GM19395 (cell line): ENCODE results near the gene PREX1.

ENCODE experiments used
- ATAC-seq: cut with Tn5 transposase; IDR thresholded peaks from one replicate; pipeline ENCODE4 v1.9.1; 2021; ENCODE audit warnings: mild to moderate bottlenecking, moderate library complexity; ENCODE audit not compliant: unreplicated experiment

PREX1 gene

DNA sequence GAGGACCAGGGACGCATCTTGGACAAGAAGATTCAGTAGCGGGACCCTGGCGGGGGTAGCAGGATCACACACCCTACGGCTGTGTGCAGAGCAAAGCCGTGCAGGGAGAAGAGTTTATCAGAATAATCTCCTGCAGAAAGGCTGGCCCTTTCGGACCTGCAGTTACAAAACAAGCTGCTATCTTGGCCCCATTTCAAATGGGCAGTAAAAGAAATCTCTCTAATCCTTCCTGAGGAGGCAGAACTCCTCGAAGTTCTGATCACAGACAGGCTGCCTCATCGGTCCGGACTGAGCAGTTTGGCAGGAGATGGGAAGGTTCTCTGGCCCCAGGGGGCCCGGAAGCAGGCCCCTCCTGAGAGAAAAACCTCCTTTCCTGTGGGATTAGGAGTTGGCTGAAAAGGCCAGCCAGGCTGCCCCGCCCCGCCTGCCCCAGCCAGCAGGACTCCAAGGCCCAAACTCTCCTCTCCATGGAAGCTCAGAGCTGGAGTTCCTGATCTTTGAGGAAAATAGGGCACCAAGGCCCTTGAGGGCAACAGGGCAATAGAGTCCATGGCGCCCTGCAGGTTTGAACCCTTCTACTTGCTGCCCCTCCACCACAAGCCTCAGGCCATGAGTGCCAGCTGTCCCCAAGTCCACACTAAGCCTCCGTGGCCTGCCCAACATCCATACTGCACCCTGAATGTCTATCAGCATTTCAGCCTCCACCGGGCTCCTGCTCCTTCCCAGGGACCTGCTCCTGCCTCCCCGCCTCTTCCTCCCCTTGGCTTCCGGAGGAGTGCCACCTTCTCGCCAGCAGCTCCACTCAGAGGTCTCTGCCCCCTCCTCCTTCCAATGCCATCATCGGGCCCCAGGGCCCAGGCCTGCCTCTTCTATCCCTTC lies 141.3 kb downstream of the PREX1 start:
- no peak for ATAC-seq

DNA sequence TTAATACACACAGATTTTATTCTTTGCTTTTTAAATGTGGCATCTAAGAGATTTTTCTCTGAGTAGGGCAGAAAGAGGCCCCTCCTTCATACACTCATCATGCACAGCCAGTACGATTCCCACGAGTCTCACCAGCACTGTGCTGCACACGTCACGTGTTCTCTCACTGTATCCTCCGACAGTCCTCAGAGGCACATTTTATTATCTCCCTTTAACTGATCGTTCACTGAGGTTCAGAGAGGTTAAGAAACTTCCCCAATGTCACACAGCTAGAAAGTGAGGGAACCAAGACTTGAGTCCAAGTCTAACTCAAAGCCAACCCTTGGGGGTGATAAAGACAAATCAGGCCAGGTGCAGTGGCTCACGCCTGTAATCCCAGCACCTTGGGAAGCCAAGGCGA lies 142.5 kb downstream of the PREX1 start:
- no peak for ATAC-seq

DNA sequence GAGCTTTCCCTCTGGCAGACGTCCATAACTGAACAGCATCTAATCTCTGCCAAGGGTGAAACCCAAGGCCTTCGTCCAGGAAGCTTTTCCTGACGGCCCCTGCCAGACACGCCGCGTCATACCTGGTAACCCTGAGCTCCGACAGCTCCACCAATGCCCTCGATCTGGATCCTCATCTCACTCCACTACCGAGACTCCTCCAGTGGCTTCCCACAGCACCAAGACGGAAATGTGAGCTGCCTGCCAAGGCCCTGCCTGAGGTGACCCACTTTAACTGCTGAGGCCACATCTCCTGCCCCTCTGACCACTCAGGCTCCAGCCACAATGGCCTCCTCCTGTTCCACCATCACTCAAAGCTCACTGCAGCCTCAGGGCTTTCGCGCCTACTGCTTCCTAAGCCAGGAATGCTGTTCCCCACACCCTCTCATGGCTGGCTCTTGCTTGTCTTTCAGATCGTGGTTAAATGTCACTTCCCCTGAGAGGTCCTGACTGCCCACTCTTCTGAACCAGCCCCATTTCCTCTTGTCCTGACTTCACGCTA lies 143.2 kb downstream of the PREX1 start:
- no peak for ATAC-seq

DNA sequence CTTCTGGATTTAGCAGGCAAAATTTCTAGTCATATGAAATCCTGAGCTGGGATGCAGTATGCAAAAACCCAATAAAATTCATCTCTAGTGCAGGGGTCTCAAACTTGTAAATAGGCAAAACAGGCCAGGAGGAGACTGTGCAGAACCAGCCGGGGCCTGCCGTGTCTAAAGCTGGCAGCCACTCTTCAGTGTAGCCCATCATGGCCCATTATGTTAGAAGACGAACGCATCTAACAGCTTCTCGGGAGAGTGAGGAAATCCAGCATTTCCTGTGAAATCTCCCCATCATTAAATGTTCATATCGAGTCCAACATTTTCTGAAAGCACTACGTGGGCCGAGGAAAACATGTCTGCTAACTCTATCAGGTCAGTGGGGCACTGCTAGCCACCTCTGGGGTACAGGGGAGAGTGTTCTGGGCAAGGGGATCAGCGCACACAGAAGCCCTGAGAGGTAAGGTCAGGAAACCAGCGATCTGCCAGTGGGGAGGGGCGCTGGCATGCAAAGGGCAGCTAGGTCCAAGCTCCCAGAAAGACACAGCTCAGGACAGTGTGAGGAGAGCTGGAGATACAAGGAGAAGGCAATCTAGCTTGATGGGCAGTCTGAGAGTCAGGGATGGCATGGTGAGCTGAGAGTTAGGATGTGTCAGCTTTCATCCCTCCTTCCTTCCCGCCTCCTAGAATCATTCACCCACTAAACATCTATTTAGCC lies 144.2 kb downstream of the PREX1 start:
- ATAC-seq = no peak

DNA sequence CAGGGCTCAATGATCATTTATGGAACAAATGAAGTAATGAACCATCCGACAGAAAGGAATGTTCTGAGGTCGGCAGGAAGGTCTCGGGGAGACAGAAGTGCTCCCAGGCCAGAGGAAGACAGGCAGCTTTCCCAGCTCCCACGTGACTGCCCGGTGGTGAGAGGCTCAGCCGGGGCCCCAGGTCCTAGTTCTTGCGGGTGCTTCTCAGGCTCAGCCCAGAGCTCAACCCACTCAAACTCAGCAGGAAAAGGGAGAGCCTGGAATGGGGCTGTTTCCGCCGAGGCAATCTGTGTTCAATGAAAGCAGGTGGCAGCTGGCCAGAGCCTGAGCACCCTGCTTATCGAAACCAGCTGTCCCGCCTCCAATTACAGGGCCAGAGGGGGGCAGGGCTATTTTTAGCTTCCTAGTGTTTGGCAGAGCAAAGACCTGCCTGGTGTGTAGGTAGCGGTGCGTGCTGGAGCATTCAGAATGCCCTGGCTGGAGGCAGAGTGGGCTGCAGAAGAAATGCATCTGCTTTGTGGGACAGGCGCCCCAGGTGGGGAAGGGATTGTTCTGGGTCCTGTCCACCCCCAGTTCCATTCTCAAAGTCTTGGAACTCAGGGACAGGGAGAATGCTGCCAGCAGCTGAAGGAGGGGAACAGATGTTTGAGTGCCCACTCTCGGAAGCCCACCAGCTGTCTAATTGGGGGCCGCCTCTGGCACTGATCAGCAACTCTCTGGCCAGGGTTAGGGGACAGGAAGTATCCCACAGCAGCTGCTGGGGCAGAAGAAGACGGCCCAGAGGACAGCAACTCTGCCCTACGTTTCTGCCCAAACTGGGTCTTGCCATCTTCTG lies 145.1 kb downstream of the PREX1 start:
- ATAC-seq = no peak

DNA sequence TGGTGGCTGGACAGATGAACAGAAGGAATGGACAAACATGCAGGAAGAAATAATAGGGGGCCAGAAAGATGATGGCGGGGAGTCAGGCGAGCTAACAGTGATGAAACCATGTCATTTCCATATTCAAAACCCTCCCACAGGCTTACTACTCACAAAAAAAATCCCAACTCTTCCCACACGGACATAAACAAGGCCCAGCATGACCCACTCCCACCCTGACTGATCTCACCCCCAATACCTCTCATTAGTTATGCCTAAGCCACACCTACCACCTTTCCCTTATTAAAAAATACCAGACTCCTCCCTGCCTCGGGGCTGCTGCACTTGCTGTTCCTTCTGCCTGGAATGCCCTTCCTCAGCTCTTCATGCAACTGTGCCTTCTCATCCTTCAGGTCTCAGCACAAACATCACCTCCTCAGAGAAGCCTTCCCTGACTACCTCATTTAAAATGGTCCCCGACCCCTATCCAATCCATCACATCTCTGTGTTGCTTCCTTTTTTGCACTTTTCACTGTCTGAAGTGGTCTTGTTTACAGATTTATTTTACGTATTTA lies 145.8 kb downstream of the PREX1 start:
- ATAC-seq = no peak

DNA sequence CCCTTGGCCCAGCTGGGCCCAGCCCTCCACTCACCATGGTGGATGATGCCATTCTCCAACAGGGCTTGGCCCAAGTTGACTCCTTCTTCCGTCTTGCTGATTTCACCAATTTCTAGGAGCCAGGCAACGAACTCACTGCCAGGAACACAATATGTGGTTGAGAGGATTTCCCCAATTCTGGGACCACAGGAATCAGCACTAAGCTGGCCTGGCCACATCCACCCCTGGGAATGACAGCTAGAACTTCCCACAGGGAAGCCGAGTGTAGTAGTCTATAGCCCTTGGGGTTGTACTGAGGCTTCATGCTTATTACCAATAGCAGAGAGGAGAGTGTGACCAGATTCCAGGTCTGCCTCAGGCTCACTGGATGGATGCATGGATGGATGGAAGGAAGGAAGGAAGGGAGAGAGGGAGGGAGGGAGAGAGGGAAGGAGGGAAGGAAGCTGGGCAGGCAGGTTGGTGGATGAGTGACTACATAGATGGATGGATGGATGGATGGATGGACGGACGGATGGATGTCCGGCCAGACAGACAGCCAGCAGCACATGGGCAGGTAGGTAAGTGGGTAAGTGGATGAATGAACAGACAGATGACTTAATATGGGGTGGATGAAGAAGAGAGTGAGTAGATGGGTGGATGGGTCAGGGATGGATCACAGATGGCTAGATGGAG lies 146.5 kb downstream of the PREX1 start:
- ATAC-seq = no peak

DNA sequence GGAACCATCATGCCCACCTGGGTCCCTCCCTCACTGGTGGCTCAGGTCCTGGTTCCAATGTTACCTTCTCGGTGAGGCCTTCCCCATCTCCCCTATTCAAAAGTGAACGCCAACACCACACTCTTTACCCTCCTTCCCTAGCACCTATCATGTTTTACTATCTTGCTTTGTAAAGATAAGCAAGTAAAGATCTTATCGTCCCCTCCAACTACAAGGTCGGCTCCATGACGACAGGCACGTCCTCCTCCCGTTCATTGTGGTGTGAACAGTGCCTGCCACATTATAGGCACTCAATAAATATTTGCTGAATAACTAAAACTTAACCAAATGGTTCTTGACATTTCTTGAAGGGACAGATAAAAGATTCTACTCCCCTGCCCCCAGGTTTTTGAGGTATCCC lies 147.1 kb downstream of the PREX1 start:
- no peak for ATAC-seq

DNA sequence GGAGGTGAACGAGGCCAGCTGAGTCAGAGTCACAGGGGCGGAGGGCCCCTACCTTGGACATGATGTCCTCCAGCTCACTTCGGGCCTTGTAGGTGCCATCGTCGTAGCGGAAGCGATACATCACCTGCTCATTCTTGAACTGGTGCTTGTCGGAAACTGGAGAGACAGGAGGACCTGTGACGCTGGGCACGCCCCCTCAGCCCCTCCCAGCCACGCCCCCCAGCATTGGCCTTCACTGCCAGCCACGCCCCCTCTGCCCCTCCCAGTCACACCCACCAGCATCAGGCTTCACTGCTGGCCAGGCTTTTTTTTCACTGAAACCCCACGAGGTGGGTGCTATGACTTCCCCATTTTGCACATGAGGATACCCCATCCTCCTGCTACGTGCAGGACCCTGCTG lies 148.2 kb downstream of the PREX1 start:
- no peak for ATAC-seq

DNA sequence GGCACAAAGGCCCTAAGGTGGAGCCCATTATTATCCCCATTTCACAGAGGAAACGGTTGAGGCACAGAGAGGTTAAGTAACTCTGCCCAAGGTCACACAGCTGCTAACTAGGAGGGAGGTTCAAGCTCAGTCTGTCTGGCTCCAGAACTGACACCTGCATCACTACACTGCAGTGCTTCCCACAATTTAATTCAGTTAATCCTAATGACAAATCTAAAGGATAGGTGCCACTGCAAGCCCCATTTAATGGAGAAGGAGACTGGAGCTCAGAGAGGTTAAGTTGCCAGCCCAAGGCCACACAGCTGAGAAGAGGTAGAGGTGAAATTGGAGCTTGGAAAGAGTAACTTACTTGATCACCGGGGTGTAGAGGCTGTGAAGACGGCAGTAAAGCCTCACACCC lies 148.8 kb downstream of the PREX1 start:
- no peak for ATAC-seq

DNA sequence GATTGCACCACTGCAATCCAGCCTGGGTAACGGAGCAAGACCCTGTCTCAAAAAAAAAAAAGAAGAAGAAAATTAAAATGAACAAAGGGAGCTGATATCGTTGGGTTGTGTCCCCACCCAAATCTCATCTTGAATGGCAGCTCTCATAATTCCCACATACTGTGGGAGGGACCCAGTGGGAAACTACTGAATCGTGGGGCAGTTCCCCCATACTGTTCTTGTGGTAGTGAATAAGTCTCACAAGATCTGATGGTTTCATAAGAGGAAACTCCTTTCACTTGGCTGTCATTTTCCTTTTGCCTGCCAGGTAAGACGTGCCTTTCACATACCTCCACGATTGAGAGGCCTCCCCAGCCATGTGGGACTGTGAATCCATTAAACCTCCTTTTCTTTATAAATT lies 149.4 kb downstream of the PREX1 start:
- no peak for ATAC-seq

DNA sequence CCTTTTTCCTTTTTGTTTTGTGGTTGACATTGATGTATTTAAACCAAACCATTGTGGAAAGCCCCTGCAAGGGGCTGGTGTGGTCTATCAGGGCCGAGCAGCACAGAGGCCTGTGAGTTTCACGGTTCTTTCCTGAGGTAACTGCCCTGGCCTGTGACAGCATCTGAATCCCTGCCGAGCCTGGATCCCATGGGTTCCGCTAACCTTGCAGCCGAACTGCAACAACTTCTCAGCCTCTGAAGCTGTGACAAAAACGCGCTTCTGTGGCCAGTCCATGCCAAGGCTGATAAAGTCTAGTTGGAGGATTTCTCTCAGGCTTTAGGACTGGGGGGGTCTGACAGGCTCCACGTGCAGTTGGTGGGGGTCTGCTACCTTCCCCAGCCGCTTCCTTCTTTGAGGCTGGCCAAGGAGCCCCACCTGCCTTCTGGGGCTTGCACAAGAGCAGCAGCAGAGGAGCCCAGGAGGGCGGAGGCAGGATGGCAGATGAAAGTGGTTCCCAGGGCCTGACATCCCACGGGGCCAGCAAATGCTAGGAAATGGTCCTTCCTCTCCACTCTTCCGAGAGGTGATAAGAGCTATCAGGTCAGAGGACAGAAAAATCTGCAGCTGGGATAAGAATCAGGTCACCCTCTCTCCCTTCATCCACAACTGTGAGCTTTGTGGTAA lies 150.9 kb downstream of the PREX1 start:
- ATAC-seq = no peak

DNA sequence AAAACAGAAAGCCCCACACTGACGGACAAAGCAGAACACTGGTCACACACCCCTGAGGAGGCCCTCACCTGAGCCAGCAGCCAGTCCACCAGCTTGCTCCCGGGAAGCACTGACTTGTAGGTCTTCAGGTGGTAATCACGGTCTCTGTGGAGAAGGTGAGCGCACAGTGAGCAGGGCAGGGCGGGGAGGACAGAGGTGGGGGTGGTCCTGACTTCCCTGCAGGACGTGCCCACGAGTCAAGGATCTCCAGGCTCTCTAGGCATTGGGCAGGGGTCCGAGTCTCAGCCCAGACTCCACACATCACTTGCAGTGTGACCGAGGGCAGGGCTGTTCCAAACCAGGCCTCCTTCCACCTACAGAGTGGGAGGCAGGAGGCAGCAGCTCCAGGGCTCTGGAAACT lies 151.7 kb downstream of the PREX1 start:
- no peak for ATAC-seq

DNA sequence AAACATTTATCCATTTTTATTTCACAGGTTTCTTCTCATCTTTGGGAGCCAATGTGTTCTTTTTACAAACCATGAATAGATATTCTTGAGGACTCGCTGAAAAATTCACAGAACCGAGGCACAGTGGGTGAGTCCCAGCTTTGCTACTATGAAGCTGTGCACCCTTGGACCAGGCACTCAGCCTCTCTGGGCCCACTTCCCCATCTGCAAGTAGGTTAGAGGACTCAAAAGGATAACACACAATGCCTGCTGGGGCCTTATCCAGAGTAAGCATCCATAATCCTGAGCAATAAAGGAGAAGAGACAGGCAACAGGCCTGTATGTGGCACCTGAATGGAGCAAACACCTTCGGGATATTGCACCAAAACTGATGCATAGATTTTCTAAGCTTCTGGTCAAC lies 153.3 kb downstream of the PREX1 start:
- ATAC-seq = no peak

DNA sequence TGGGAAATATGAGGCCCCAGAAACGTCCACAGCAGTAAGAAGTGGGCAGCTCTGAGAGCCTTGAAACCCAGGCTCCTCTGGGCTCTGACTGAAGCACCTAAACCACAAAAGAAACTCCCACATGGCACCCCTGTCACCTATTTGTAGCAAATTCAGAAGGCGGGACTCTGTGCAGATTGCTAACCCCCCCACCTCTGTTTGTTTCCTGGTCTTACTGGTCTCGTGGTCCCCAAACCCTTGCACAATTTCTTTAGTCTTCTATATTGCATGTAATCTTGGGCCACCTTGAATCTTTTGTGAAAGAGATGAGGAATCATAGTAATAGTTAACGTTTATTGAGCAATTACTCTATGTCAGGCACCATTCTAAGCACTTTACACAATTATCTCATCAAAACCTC lies 154.3 kb downstream of the PREX1 start:
- no peak for ATAC-seq

DNA sequence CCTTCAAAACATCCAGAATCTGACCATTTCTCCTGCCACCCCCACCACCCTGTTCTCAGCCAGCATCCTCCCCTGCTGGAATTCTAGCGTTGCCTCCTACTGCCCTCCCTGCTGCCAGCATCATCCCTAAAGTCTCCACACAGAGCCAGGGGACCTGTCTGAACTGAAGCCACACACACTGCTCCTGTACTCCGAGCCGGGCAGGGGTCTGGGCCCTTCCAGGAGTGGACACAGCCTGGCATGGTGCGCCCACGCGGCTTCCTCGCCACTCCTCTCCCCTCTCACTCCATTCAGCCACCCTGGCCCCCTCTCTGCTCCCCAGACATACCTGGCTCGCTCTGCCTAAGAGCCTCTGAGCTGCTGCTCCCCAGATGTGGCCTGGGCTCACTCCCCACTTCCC lies 155.5 kb downstream of the PREX1 start:
- ATAC-seq = no peak

DNA sequence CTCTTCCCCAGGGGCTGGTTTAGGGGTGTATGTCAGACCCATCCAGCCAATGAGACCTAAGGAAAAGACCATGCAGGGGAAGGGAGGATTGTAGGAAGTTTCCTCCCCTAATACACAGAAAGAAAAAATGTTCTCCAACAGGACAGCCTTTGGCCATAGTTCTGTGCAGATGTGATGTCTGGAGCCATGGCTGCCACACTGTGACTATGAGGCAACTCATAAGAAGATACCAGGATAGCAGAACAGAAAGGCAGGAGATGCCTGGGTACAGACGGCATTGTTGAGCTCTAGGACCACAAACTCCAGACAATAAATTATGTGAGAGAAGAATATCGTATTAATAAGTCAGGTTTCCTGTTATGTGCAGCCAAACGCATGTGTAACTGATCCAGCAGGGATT lies 156.7 kb downstream of the PREX1 start:
- no peak for ATAC-seq

DNA sequence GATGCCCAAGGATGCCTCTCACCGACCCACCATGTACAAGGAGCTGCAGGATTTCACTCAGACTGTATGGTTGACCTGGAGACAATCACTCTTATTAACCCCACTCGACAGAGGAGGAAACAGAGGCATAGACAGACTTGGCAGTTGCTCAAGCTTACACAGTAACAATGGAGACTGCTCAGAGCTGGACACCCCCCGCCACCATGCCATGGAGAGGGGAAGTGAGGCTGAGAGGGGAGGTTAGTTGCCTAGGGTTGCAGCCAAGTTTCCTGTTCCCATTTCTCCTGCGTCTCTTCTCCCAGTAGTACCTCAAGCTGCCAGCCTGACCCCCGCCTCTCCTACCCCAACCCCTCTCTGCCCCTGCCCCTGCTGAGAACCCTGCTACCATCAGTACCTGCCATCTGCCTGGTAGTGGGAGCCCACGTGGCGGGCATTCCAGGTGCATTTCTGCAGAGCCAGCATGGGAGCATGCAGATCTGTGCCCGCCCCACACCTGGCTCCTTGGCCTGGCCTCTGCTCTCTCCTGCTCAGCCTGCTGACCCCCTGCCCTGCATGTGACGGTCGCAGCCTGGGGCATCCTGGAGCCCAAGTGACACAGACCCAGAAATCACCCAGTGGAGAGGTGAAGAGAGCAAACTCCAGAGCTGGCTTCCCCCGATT lies 157.7 kb downstream of the PREX1 start:
- ATAC-seq = no peak

DNA sequence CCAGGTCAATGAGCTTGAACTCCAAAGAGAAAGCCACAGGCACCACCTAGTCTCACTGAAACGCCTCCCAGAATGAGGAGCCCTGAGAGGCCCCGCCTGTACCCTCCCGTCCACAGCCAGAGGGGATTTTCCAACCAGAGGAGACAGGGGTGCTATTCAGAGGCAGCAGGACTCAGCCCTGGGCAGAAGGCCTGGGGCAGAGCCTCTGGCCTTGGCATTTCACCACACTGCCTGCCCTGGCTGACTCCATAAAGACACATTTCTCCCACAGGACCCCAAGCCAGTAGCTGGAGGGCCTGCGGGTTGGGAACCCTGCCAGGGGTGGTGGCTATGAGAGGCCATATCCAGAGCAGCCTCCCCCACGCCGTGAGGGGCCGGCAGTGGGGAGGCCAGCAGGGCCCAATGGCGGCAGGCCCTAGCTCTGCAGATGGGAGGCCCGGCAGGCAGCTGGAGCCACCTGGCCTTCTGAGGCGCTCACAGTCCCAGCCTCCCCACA lies 159.3 kb downstream of the PREX1 start:
- no peak for ATAC-seq
